ENCODE data around the gene REN. TPM values are rescaled to one million over a fixed set of nuclear protein-coding genes. Genes with fewer than 3 reads are reported as not detected.

The REN gene
- total and polyA plus RNA-seq, 2 of the 13 experiments (the other 11 are each of a cell fraction or from before 2014, with no cell fraction given), result not detected

DNA sequence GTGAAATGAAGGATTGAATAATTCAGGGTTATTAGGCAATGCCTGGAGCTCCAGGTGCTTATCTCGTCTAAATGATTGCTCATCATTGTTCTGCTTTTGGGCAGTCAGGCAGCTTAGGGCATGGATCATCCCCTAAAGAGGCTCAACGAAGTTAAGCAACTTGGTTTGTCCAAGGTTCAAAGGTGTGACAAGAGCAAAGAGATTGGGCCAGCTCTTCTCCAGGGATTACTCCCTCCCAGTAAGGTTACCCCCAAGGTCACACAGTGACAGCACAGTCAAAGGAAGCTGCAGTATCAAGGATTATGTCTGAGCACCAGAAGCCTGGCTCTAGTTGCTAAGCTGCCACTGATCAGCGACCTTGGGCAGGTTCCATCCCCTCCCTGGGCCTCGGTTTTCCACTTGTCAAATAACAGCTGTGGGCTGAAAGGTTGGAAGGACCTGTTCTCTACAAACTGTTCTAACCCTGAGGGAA lies 21.1 kb downstream of the REN start (continued):
- TF ChIP-seq, protein P1, sequence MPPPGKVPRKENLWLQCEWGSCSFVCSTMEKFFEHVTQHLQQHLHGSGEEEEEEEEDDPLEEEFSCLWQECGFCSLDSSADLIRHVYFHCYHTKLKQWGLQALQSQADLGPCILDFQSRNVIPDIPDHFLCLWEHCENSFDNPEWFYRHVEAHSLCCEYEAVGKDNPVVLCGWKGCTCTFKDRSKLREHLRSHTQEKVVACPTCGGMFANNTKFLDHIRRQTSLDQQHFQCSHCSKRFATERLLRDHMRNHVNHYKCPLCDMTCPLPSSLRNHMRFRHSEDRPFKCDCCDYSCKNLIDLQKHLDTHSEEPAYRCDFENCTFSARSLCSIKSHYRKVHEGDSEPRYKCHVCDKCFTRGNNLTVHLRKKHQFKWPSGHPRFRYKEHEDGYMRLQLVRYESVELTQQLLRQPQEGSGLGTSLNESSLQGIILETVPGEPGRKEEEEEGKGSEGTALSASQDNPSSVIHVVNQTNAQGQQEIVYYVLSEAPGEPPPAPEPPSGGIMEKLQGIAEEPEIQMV (CRISPR knock-in tag; IDR thresholded peaks at IDR 0.05; ENCODE audit: low read depth), result no peak
- TF ChIP-seq ZSCAN30 (CRISPR knock-in tag; IDR thresholded peaks at IDR 0.05) (no peak), XRCC5 (optimal IDR thresholded peaks at IDR 0.05; ENCODE audit: low read length) (no peak), ZNF17 (CRISPR knock-in tag; IDR thresholded peaks at IDR 0.05) (no peak), ZNF205 (CRISPR knock-in tag; IDR thresholded peaks at IDR 0.05) (peak; percentile 50; the same call in 1 of the 2 replicates), ZNF768 (CRISPR knock-in tag; IDR thresholded peaks at IDR 0.05) (no peak), ZNF567 (CRISPR knock-in tag; IDR thresholded peaks at IDR 0.05; ENCODE audit: borderline replicate concordance) (no peak), YEATS4 (CRISPR knock-in tag; IDR thresholded peaks at IDR 0.05; ENCODE audit: borderline replicate concordance) (no peak), ZNF552 (CRISPR knock-in tag; IDR thresholded peaks at IDR 0.05; ENCODE audit: borderline replicate concordance) (no peak), HHEX (CRISPR knock-in tag; IDR thresholded peaks at IDR 0.05) (no peak), PRMT3 (CRISPR knock-in tag; IDR thresholded peaks at IDR 0.05; ENCODE audit: borderline replicate concordance, low read depth) (no peak; the same call in 1 of the 2 replicates), ZNF616 (CRISPR knock-in tag; IDR thresholded peaks at IDR 0.05; ENCODE audit: low read depth) (no peak), MZF1 (CRISPR knock-in tag; IDR thresholded peaks at IDR 0.05; ENCODE audit: borderline replicate concordance) (no peak)
- TF ChIP-seq, protein P2, sequence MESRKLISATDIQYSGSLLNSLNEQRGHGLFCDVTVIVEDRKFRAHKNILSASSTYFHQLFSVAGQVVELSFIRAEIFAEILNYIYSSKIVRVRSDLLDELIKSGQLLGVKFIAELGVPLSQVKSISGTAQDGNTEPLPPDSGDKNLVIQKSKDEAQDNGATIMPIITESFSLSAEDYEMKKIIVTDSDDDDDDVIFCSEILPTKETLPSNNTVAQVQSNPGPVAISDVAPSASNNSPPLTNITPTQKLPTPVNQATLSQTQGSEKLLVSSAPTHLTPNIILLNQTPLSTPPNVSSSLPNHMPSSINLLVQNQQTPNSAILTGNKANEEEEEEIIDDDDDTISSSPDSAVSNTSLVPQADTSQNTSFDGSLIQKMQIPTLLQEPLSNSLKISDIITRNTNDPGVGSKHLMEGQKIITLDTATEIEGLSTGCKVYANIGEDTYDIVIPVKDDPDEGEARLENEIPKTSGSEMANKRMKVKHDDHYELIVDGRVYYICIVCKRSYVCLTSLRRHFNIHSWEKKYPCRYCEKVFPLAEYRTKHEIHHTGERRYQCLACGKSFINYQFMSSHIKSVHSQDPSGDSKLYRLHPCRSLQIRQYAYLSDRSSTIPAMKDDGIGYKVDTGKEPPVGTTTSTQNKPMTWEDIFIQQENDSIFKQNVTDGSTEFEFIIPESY (CRISPR knock-in tag; IDR thresholded peaks at IDR 0.05), result peak; percentile 65; the same call in 1 of the 2 replicates
- TF ChIP-seq, protein P3, sequence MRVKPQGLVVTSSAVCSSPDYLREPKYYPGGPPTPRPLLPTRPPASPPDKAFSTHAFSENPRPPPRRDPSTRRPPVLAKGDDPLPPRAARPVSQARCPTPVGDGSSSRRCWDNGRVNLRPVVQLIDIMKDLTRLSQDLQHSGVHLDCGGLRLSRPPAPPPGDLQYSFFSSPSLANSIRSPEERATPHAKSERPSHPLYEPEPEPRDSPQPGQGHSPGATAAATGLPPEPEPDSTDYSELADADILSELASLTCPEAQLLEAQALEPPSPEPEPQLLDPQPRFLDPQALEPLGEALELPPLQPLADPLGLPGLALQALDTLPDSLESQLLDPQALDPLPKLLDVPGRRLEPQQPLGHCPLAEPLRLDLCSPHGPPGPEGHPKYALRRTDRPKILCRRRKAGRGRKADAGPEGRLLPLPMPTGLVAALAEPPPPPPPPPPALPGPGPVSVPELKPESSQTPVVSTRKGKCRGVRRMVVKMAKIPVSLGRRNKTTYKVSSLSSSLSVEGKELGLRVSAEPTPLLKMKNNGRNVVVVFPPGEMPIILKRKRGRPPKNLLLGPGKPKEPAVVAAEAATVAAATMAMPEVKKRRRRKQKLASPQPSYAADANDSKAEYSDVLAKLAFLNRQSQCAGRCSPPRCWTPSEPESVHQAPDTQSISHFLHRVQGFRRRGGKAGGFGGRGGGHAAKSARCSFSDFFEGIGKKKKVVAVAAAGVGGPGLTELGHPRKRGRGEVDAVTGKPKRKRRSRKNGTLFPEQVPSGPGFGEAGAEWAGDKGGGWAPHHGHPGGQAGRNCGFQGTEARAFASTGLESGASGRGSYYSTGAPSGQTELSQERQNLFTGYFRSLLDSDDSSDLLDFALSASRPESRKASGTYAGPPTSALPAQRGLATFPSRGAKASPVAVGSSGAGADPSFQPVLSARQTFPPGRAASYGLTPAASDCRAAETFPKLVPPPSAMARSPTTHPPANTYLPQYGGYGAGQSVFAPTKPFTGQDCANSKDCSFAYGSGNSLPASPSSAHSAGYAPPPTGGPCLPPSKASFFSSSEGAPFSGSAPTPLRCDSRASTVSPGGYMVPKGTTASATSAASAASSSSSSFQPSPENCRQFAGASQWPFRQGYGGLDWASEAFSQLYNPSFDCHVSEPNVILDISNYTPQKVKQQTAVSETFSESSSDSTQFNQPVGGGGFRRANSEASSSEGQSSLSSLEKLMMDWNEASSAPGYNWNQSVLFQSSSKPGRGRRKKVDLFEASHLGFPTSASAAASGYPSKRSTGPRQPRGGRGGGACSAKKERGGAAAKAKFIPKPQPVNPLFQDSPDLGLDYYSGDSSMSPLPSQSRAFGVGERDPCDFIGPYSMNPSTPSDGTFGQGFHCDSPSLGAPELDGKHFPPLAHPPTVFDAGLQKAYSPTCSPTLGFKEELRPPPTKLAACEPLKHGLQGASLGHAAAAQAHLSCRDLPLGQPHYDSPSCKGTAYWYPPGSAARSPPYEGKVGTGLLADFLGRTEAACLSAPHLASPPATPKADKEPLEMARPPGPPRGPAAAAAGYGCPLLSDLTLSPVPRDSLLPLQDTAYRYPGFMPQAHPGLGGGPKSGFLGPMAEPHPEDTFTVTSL (CRISPR knock-in tag; IDR thresholded peaks at IDR 0.05; ENCODE audit: borderline replicate concordance), result no peak
- TF ChIP-seq, protein P4, sequence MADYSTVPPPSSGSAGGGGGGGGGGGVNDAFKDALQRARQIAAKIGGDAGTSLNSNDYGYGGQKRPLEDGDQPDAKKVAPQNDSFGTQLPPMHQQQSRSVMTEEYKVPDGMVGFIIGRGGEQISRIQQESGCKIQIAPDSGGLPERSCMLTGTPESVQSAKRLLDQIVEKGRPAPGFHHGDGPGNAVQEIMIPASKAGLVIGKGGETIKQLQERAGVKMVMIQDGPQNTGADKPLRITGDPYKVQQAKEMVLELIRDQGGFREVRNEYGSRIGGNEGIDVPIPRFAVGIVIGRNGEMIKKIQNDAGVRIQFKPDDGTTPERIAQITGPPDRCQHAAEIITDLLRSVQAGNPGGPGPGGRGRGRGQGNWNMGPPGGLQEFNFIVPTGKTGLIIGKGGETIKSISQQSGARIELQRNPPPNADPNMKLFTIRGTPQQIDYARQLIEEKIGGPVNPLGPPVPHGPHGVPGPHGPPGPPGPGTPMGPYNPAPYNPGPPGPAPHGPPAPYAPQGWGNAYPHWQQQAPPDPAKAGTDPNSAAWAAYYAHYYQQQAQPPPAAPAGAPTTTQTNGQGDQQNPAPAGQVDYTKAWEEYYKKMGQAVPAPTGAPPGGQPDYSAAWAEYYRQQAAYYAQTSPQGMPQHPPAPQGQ (CRISPR knock-in tag; IDR thresholded peaks at IDR 0.05; ENCODE audit: borderline replicate concordance), result no peak

Data from HepG2 (cell line).